Activated naive CD8-positive, alpha-beta T cell treated with anti-CD3 and anti-CD28 coated beads for 36 hours (primary cell): ENCODE data around the gene DHX58. TPM values are rescaled to one million over a fixed set of nuclear protein-coding genes. Genes with fewer than 3 reads are reported as not detected.

Source experiments
- DNase-seq: peaks from one replicate; pipeline ENCODE4 v3.0.0; 2021
- H3K27ac Mint-ChIP-seq: one replicate; pipeline ENCODE4 v1.8.0; 2022; ENCODE audit warnings: mild to moderate bottlenecking, moderate library complexity, mixed read lengths
- H3K27me3 Mint-ChIP-seq: one replicate; pipeline ENCODE4 v1.8.0; 2022; ENCODE audit warnings: mild to moderate bottlenecking, mixed read lengths
- H3K36me3 Mint-ChIP-seq: one replicate; pipeline ENCODE4 v1.8.0; 2021; ENCODE audit warnings: mild to moderate bottlenecking, mixed read lengths
- H3K4me1 Mint-ChIP-seq: one replicate; pipeline ENCODE4 v1.8.0; 2021; ENCODE audit warnings: mixed read lengths
- H3K4me3 Mint-ChIP-seq: one replicate; pipeline ENCODE4 v1.8.0; 2022; ENCODE audit warnings: mild to moderate bottlenecking, moderate library complexity, mixed read lengths
- H3K9me3 Mint-ChIP-seq: one replicate; pipeline ENCODE4 v1.8.0; 2022; ENCODE audit warnings: mixed read lengths
- total RNA-seq, 2 experiments: library from RNA; stranded (reverse); gene quantifications; one replicate each; pipeline ENCODE4 v1.2.3, GENCODE V29; 2021

DHX58 gene
- total RNA-seq, 2 experiments from 2014 or later: 23.5 to 24.9 TPM

DNA sequence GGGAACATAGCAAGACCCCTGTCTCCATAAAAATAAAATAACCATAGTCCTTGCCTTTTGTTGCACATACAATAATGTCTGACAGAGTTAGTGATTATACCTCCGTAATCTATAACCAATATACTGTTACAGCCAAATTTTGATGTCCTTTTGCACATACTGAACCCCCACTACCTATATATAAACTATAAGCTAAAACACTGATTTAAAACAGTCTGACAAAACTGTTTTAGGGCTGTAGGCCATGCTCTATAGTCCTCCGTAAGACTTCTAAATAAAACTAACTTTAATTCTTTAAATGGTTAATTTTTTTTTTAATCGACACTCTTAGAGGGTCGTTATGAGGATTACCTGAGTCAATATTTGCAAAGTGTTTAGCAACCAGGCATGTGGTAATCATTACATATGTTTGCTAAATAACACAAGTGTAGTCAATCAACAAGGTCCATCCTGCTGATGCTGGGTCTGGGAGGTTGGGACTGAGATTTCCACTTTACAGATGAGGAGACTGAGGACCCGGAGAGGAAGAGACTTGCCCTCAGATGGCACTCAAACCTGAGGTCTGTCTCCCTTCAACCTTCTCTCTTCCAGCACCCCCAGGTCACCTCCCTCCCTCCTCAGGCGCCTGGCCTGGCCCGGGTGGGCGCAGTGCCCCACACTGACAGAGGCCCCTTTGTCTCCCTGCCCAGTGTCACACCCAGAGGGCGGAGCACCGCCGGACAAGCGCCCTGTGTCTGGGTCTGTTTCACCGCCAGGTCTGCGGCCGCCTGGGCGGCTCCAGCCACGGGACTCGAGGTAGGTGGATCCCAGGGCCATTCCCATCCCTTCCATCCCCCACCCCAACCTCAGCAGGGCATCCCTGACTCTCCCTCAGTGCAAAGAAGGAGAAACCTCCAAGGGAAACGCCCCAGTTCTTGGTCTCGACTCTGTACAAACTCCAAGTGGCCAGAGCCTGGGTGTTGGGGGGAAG lies 24.5 kb downstream of the DHX58 start:
- no peaks in the 10 kb centered on the region for H3K36me3 Mint-ChIP-seq
- no peak overlapping the region for H3K4me3 Mint-ChIP-seq
- H3K27ac Mint-ChIP-seq: no peak overlapping the region
- H3K9me3 Mint-ChIP-seq: no peaks in the 10 kb centered on the region
- H3K27me3 Mint-ChIP-seq: peaks cover 7% of the 10 kb centered on the region
- no peak for DNase-seq
- no peaks in the 10 kb centered on the region for H3K4me1 Mint-ChIP-seq

DNA sequence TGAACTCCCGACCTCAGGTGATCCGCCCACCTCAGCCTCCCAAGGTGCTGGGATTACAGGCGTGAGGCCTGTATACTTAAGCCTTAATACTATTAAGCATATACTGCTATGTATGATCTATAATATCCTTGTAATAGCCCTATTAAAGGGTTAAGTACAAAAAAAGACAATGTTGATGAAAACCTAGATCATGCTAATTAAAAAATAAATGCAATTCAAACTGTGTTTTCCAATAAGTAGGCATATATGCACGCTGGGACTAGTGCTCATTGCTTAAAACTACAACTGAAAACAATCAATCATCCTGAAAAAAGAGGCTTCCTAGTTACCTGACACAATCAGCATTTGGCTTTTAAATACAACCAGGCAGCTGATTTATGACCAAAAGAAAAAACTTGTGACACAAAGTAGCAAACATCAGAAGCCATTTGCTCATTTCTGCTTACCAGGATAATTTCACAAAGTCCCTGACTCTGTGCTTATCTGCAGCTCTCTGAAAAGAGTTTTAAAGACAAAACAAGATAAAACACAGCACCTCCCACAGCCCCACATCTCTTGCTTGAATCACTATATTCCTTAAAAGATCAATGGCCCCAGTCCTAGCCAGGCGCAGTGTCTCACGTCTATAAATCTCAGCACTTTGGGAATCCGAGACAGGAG lies 25.3 kb downstream of the DHX58 start:
- Mint-ChIP-seq H3K4me1 (no peaks in the 10 kb centered on the region), H3K9me3 (no peaks in the 10 kb centered on the region), H3K4me3 (no peak overlapping the region), H3K27ac (no peak overlapping the region), H3K36me3 (no peaks in the 10 kb centered on the region), H3K27me3 (peaks cover 7% of the 10 kb centered on the region)
- DNase-seq: no peak

DNA sequence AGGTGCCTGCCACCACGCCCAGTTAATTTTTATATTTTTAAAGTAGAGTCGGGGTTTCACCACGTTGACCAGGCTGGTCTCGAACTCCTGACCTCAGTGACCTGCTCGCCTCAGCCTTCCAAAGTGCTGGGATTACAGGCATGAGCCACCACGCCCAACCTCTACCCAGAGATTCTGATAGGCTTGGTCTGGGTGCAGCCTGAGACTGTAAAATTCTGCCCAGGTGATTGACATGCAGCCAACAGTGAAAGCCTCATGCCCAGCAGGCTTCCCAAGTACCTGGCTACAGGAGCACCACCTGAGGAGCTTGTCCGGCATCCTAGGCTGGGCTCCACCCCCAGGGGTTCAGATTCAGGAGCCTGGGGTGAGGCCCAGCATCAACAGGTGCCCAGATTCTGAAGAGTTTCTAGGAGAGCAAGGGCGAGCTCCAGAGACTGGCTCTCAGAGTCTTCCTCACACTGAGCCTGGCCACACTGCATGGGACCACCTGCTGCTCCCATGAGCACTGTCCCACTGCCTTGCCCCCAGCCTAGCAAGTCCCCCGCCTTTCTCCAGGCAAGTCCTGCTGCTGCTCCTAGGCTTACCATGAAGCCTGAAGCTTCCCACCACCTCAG lies 30.9 kb downstream of the DHX58 start:
- Mint-ChIP-seq H3K27ac (no peak overlapping the region), H3K4me3 (no peak overlapping the region), H3K27me3 (no peaks in the 10 kb centered on the region), H3K4me1 (no peaks in the 10 kb centered on the region), H3K9me3 (no peaks in the 10 kb centered on the region), H3K36me3 (no peaks in the 10 kb centered on the region)
- no peak for DNase-seq

DNA sequence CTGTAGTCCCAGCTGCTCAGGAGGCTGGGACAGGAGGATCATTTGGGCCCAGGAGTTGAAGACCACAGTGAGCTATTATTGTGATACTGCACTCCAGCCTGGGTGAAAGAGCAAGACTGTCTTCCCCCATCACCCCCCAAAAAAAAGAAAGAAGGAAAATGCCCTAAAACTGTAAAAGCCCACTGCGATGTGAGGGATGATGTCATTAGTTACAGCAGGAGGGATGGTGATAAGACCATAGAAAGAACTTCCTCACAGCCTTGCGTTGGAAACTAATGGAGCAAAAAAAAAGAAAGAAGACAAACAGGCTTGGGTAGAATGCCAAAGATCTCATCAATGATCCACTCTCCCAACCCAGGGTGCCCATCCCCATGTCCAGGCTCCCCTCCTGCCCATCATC lies 33.0 kb downstream of the DHX58 start:
- no peaks in the 10 kb centered on the region for H3K4me1 Mint-ChIP-seq
- H3K27me3 Mint-ChIP-seq: no peaks in the 10 kb centered on the region

DNA sequence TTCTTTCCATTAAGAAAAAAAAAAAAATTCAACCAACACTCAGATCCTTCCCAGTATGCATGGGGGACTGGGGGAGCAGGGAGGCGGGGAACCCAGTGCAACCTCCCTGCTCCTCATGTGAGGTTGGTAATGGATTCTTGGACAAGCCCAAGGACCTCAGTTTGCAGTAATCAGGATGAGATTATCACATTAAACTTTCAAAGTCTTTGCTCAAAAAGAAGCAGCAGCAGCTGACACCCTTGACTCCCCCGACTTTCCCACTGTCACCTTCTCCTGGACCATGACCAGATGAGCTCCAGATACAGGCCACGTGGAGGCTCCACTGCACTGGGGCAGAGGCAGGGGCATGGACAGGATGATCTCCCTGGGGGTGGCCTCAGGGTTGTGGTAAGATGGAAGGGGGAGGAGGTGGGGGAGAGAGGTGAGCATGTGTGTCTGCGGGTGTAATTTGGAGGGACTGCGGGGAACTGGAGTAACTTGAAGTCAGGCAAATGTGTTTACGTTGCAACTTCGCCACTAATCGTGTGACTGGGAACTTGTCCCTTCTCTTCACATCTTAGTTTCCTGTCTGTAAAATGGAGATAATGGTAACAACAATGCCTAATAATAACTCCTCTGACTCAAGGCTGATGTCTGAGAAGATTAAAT lies 34.0 kb downstream of the DHX58 start:
- H3K4me3 Mint-ChIP-seq: no peak overlapping the region
- H3K27ac Mint-ChIP-seq: no peak overlapping the region
- no peaks in the 10 kb centered on the region for H3K4me1 Mint-ChIP-seq
- no peaks in the 10 kb centered on the region for H3K36me3 Mint-ChIP-seq
- peaks cover under 1% of the 10 kb centered on the region for H3K27me3 Mint-ChIP-seq
- no peak for DNase-seq
- no peaks in the 10 kb centered on the region for H3K9me3 Mint-ChIP-seq

More for the DNA sequence above, 33.0 kb downstream of the DHX58 start:
- no peak overlapping the region for H3K4me3 Mint-ChIP-seq
- H3K9me3 Mint-ChIP-seq: no peaks in the 10 kb centered on the region
- no peaks in the 10 kb centered on the region for H3K36me3 Mint-ChIP-seq
- H3K27ac Mint-ChIP-seq: no peak overlapping the region
- no peak for DNase-seq

DNA sequence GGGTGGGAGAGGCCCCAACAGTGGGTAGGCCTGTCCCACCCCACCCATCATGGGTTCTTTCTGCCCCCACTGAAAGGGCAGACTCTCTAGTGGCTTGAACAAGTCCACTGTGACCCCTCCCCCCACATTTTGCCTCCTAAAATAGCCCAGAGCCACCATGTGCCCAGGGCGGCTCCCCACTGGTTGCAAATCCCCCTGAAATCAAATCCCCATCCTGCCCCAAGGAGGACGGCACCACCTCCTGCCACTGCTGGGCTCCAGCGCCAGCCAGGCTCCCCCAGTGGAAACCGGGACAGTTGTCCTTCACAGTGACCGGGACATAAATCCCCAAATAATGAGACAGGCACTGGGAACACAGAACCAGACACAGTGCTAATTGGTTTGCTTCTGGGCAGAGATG lies 34.8 kb downstream of the DHX58 start:
- Mint-ChIP-seq H3K9me3 (no peaks in the 10 kb centered on the region), H3K4me3 (no peak overlapping the region), H3K4me1 (peaks cover 2% of the 10 kb centered on the region), H3K27me3 (peaks cover 9% of the 10 kb centered on the region), H3K27ac (no peak overlapping the region), H3K36me3 (no peaks in the 10 kb centered on the region)
- DNase-seq: no peak

DNA sequence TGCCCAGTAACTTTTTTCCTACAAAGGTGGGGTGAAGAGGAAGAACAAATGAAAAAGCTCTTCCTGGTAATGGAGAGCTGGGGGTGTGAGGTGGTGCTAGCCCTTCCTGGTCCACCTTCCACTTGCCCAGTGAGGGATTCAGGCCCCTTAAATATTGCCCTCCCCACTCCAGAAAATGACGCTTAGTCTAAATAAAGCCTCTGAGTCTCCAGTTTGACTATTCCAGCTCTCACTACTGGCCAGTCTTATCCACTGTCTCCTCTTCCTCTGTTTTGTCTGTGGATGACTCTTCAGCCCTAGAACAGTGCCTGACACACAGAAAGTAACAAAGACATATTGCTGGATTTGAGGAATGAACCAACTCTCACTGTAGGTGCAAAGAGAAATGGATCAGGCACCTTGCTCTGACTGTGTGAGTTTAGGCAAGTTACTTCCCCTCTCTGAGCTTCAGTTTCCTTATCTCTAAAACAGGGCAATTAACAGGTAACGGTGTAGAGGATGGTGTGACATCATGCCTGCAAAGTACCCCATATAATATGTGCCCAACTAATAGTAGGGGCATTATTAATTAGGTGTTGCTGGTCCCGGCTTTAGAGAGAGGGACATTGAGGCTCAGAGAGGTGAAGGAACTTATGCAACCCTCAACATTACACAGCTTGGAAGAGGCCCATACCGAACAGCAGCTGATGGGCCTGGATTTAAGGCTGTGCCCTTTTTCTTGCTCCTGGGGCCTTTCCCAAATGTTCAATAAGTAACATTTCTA lies 35.5 kb downstream of the DHX58 start:
- peaks cover 5% of the 10 kb centered on the region for H3K4me1 Mint-ChIP-seq
- no peak overlapping the region for H3K4me3 Mint-ChIP-seq
- no peak for DNase-seq
- H3K36me3 Mint-ChIP-seq: no peaks in the 10 kb centered on the region
- no peaks in the 10 kb centered on the region for H3K9me3 Mint-ChIP-seq
- H3K27me3 Mint-ChIP-seq: peaks cover 12% of the 10 kb centered on the region
- H3K27ac Mint-ChIP-seq: no peak overlapping the region

DNA sequence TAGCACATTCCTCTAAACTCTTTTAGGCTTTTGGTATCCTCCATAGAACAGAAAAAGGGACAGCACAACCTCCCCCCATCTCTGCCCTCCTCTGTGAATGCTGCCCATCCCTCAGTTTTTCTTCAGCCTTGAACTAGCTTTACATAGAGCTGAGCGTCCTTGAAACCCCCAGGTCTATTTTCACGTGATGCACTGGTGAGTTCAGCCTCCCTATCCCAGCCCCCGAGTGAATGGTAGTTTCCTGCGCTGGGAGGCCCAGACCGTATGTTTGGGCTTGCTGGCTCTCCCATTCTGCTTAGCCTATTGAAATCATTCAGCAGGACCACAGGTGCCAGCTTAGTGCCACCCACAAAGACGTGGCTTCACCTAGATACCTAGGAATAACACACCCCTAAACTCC lies 36.7 kb downstream of the DHX58 start:
- no peak for DNase-seq
- Mint-ChIP-seq H3K4me1 (peaks cover 8% of the 10 kb centered on the region), H3K27me3 (peaks cover 15% of the 10 kb centered on the region), H3K36me3 (no peaks in the 10 kb centered on the region), H3K9me3 (no peaks in the 10 kb centered on the region), H3K27ac (no peak overlapping the region), H3K4me3 (no peak overlapping the region)

DNA sequence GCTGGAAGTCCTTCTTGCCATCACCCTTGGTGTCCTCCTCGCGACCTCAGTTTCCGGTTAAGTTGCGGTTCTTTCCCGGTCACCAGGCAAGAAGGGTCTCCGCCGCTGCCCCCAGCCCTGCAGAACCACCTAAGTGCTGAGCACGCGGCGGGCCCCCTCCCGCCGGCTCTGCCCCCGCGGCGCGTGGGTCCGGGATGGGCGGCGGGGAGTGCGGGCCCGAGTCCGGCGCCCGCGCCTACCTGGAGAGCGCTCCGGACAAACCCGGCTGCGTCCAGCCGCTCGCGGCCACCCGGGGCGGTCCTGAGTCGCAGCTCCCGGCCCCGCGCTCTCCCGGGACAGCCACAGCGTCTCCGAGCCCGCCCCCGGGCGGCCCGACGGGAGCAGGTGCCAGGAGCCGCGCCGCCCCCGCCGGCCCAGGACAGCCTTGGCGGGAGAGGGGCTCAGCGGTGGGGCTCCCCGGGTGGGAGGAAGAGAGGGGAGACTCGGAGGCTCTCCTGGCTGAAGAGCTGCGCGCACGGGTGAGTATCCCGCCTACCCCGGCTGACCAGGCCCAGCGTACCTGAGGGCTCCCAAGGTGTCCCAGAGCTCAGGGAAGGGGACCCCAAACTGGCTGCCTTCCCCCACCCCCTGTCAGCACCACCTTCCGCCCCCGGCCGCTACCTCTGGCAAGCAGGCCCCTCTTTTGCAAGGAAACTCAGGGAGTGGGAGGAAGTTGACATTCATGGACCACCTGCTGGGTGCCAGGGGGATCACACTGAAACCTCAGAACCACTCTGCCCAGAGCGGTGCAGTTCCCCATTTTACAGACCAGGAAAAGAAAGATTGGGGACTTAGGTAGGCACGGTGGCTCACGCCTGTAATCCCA lies 40.0 kb downstream of the DHX58 start:
- peak overlapping the region; percentile 78 for H3K4me3 Mint-ChIP-seq
- no peak overlapping the region for H3K27ac Mint-ChIP-seq
- H3K27me3 Mint-ChIP-seq: peaks cover 15% of the 10 kb centered on the region
- DNase-seq: peak; percentile 28
- no peaks in the 10 kb centered on the region for H3K9me3 Mint-ChIP-seq
- peaks cover 8% of the 10 kb centered on the region for H3K4me1 Mint-ChIP-seq
- no peaks in the 10 kb centered on the region for H3K36me3 Mint-ChIP-seq

DNA sequence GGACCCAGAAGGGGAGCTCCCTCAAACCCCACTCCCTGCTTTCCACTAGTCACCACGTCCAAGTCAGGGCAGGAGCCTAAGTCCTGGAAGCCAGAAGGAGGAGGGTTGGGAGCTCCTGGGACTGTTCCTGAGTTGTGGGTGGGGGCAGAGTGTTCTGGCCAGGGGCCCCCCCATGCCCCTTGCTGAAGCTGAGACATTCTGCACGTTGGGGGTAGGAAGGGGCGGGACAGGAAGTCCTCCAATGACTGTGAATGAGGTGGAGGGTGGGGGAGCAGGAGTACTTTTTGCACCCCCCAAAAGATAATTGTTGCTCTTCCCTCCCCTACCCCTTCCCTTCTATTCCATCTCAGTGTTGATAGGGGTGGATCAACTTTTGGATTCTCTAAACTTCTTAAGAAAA lies 40.7 kb downstream of the DHX58 start:
- H3K27me3 Mint-ChIP-seq: peaks cover 15% of the 10 kb centered on the region
- no peaks in the 10 kb centered on the region for H3K9me3 Mint-ChIP-seq
- H3K36me3 Mint-ChIP-seq: no peaks in the 10 kb centered on the region
- H3K4me3 Mint-ChIP-seq: peak overlapping the region; percentile 78
- no peak for DNase-seq
- peak overlapping the region; percentile 48 for H3K27ac Mint-ChIP-seq
- H3K4me1 Mint-ChIP-seq: peaks cover 8% of the 10 kb centered on the region

DNA sequence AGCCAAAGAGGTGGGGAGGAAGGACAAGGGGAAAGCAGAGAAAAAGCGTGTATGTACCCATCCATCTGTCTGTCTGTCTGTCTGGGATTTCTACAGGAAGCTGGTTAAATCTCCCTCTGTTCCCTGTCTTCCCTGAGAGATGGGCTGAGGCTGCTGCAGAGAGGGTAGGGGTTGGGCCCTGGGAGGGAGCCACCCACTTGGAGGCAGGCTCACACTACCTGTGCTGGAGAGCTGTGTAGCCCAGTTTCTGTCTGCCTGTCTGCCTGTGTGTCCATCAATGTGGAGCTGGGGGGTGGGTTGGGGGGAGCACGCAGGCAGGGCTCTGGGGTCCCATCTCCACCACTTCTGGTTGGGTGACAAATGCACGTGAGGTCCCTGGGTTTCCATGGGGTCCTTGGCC lies 43.5 kb downstream of the DHX58 start:
- Mint-ChIP-seq H3K4me1 (peaks cover 22% of the 10 kb centered on the region), H3K27me3 (peaks cover 15% of the 10 kb centered on the region), H3K4me3 (no peak overlapping the region), H3K36me3 (no peaks in the 10 kb centered on the region), H3K9me3 (no peaks in the 10 kb centered on the region), H3K27ac (no peak overlapping the region)
- no peak for DNase-seq

DNA sequence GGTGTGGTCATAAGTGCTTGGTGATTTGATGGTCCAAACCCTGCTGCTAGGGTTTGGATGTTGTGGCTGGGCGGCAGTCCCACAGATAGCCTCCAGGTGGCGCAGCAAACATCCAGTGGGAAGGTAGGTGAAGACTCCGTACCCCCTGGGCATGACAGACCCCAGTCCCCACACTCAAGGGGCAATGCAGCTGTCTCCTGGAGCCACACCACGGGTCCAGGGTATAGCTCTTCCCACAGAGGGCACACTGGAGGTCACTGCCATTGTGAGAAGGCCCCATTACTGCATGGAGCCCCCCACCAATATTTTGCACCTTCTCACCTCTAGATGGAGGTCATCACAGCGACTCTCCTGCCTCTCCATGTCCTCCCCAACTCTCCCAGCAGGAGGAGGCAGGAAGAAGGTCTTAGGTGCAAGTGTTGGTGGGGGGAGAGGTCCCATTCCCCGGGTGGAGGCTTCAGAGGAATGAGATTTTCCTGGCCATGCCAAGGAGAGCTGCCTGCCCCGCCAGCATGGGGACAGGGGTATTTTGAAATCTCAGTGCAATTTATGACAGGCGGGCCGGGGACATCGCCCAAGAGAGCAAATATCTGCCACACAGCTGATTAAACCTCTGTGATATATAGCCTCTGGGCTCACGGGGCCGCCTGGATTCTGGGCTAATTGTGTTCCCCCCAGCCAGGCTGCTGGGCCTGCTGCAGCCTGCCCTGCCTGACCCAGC lies 45.0 kb downstream of the DHX58 start:
- H3K36me3 Mint-ChIP-seq: no peaks in the 10 kb centered on the region
- no peaks in the 10 kb centered on the region for H3K9me3 Mint-ChIP-seq
- H3K27ac Mint-ChIP-seq: no peak overlapping the region
- no peak overlapping the region for H3K4me3 Mint-ChIP-seq
- H3K4me1 Mint-ChIP-seq: peaks cover 31% of the 10 kb centered on the region
- H3K27me3 Mint-ChIP-seq: peaks cover 5% of the 10 kb centered on the region
- peak; percentile 67 for DNase-seq

DNA sequence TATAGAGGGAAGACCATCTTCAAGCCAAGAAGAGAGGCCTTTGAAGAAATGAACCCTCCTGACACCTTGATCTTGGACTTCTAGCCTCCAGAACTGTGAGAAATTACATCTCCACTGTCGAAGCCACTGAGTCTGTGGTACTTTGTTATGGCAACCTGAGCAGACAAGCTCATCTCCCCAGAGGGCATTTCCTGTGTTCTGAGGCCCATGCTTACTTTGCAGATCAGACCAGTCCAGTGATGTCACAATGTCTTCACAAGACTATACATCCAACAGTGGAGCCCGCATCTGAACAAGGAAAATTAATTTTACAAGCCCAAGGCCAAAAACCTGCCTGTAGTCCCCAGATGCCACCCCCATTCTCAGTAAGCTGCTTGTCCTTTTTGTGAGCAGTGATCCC lies 47.3 kb downstream of the DHX58 start:
- Mint-ChIP-seq H3K4me1 (peaks cover 26% of the 10 kb centered on the region), H3K4me3 (no peak overlapping the region), H3K9me3 (no peaks in the 10 kb centered on the region), H3K27me3 (no peaks in the 10 kb centered on the region), H3K36me3 (no peaks in the 10 kb centered on the region), H3K27ac (peak overlapping the region; percentile 34)
- no peak for DNase-seq
